ENCODE data around the gene A3GALT2.

Gene A3GALT2

DNA sequence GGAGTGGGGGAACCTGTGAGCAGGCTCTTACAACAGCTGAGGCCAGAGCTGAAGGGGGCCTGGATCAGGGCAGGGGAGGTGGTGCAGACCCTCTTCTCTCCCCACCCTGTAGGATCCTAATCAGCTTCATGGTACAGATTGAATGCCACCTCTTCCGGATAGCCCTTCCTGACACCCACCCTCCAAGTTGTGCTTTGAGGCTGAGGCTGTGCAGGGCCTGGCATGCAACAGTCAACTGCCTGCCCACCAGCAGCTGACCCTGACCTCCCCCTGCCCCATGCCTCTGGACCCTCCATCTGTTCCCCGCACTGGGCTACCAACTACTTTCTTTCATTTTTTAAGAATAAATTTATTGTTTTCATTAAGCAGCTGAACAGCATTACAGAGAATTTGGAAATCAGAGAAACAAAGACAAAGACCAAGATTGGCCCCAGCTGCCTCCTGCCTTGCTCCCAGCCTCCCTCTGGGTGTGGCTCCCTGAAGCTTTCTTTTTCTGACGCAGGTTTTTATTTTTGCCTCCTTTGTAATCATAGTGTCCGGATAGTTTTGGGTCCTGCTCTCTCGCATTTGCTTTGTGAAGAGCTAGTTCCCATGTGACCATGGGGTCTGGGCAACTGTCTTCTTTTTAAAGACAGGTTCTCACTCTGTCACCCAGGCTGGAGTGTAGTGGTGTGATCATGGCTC is 51.8 kb downstream of the A3GALT2 start:
- H3K4me3 ChIP-seq (ENCODE audit: control insufficient read depth, low read depth, low read length): no peak overlapping the region
- TF ChIP-seq CTCF (IDR thresholded peaks at IDR 0.05; ENCODE audit: control insufficient read depth, insufficient read depth, low read depth, low read length, missing control alignments): no peak
- DNase-seq (ENCODE audit: low read depth): no peak

GRCh38 chr1:33268457-33268856 is 52.4 kb downstream of the A3GALT2 start:
- no peak overlapping the region for H3K4me3 ChIP-seq (ENCODE audit: control insufficient read depth, low read depth, low read length)
- no peak for DNase-seq (ENCODE audit: low read depth)
- TF ChIP-seq CTCF (IDR thresholded peaks at IDR 0.05; ENCODE audit: control insufficient read depth, insufficient read depth, low read depth, low read length, missing control alignments): no peak

DNA sequence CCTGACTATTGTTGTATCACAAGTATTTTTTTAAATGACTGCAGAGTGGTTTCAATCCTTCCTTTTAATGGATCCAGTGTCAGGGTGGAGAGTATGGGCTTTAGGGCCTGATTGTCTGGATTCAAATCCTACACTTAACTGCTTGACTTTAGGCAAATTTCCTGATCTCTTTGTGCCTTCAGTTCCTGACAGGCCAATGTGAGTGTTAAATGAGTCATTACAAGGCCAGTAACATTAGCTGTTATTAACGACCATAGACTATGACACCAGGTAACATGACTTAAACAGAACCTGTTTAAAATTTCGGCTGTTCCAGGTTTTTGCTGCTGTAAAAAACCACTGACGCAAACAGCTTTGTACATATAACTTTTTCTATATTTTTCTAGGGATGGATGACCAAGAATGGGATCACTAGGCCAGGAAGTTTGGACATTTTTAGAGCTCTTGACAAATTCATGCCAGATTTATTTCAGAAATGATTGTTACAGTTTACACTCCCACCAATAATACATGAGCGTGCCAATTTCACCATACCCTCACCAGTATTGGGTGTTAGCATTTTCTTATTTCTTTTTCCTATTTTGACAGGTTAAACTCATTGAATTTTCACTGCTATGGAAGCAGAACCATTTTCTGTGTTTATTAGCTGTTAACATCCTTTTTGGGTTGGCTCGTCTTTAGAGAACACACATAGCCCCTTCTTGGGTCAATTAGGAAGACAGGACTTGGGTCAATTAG is 53.3 kb downstream of the A3GALT2 start:
- TF ChIP-seq CTCF (IDR thresholded peaks at IDR 0.05; ENCODE audit: control insufficient read depth, insufficient read depth, low read depth, low read length, missing control alignments): no peak
- no peak for DNase-seq (ENCODE audit: low read depth)
- H3K4me3 ChIP-seq (ENCODE audit: control insufficient read depth, low read depth, low read length): no peak overlapping the region

DNA sequence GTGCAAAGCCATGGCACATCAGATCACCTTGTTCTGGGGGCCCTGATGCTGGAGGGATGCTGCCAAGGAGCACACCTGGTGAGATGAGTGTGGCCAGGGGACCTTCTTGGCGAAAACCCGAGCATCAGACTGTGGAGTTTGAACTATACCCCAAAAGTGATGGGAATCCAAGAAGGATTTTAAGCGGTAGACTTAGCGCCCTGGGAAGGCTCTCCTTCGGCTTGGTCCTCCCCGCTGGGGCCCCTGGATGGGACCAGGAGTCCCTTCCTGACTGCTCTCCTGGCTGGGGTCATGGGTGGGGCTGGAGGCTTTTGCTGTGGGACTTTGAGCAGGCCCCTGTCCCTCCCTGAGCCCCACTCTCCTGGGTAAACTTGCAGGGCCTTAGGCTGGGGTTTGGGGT is 54.1 kb downstream of the A3GALT2 start:
- H3K4me3 ChIP-seq (ENCODE audit: control insufficient read depth, low read depth, low read length): no peak overlapping the region
- DNase-seq (ENCODE audit: low read depth): no peak
- no peak for TF ChIP-seq CTCF (IDR thresholded peaks at IDR 0.05; ENCODE audit: control insufficient read depth, insufficient read depth, low read depth, low read length, missing control alignments)

DNA sequence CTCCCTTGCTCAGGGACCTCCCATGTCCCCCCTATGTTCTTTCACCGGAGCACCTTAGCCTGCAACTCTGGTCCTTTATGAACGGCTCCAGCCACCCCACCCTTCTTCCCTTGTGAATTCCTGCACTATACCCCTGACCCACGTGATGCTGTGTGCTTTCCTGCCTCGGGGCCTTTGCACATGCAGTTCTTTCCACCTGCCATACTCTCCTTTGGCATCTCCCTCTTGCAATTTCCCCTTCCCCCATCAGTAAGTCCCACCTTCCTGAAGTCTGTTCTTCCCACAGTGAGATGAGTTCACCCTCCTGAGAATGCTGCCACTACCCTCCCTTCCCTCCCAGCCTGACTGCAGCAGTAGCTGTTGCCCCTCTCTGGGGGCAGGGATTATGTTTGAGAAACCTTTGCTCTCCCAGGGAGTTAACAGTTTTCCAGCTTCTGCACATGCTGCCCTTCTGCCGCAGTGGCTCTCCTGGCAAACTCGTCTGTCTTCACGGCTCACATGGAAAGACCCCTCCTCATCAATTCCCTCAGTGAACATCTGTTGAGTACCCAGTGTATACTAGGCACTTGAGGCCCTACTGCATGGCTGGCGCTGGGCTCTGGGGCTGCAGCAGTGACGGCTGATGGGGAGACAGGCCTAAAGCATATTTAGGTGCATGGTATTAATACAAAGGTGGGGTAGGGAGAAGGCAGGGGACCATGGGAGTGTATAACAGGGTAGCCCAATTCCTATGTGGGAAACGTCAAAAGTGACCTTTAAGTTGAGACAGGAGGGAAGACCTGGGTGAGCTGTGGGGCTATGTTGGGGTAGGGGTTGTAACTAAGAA is 54.9 kb downstream of the A3GALT2 start:
- no peak for TF ChIP-seq CTCF (IDR thresholded peaks at IDR 0.05; ENCODE audit: control insufficient read depth, insufficient read depth, low read depth, low read length, missing control alignments)
- no peak for DNase-seq (ENCODE audit: low read depth)

DNA sequence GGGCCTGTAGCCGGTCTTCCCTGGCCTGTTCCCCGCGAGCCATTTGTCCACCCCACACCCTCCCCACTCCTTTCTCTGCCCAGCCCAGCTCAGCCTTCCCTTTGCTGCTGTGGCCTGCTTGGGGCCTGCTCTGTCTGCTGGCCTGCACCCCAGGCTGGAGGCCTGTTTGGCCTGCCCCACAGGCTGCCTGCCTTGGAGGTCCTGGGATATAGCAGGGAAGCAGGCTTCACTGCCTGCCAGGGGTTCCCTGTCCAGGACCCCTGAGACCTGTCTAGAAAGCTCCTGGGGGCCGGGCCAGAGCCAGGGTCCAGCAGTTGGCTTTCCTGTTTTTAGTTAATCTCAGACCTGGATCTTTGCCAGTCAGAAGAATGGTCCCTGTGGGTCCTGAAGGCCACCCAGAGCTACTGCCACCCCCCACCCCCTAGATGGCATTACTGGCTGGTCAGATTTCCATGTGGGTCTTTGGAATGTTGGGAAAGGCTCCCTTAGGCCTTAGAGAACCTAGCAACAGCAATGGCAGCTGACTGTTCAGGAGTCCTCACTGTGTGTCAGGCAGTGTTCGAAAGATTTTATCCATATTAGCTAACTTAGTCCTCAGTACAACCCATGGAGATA is 56.9 kb downstream of the A3GALT2 start:
- no peak for DNase-seq (ENCODE audit: low read depth)
- no peak for TF ChIP-seq CTCF (IDR thresholded peaks at IDR 0.05; ENCODE audit: control insufficient read depth, insufficient read depth, low read depth, low read length, missing control alignments)
- H3K4me3 ChIP-seq (ENCODE audit: control insufficient read depth, low read depth, low read length): no peak overlapping the region

More for the DNA sequence above, 54.9 kb downstream of the A3GALT2 start:
- no peak overlapping the region for H3K4me3 ChIP-seq (ENCODE audit: control insufficient read depth, low read depth, low read length)

Data from AG09309 (cell line).